IMR-90 (cell line): ENCODE results near the gene VAMP5. TPM values are rescaled to one million over a fixed set of nuclear protein-coding genes. Genes with fewer than 3 reads are reported as not detected.

Source experiments
- ATAC-seq: fragments of 200-7000 bp; cut with Tn5 transposase; 2 replicates; pipeline ENCODE4 v1.9.1; 2020; ENCODE audit warnings: low read depth, mild to moderate bottlenecking, moderate library complexity
- BruUV-seq: library from RNA; stranded (reverse); fragments of 400-500 nt; replicated peaks from 2 replicates; lab custom pipeline; 2021; lab: Mats Ljungman, UMichigan
- CTCF ChIA-PET: fragments of 300-600 bp; formaldehyde crosslinking; extraction: SDS; loops from one replicate; lab custom pipeline; 2021; ENCODE audit warnings: antibody characterized with exemption; lab: Yijun Ruan, JAX
- POLR2A ChIA-PET: fragments of 300-600 bp; sonication (Branson Sonifier 250); formaldehyde crosslinking; loops from one replicate; lab custom pipeline; 2022; ENCODE audit warnings: antibody characterized with exemption; ENCODE audit not compliant: unreplicated experiment; lab: Charles Lee
- DNase-seq: peaks from one replicate; pipeline ENCODE4 v3.0.0; 2013
- H2AFZ ChIP-seq: replicated peaks from 2 replicates; pipeline ENCODE3; 2013; ENCODE audit warnings: low read length, mild to moderate bottlenecking; ENCODE audit not compliant: poor library complexity
- H2AK5ac ChIP-seq: 2 replicates; pipeline ENCODE4 v1.6.1; 2013; ENCODE audit warnings: low read depth, low read length, inconsistent platforms
- H2AK9ac ChIP-seq: replicated peaks from 2 replicates; pipeline ENCODE3; 2013; ENCODE audit warnings: mild to moderate bottlenecking, low read depth, low read length, moderate library complexity; ENCODE audit not compliant: poor library complexity
- H2BK120ac ChIP-seq: 2 replicates; pipeline ENCODE4 v1.6.1; 2013; ENCODE audit warnings: low read depth, low read length, inconsistent platforms
- H2BK15ac ChIP-seq: 3 replicates; pipeline ENCODE4 v1.6.1; 2013; ENCODE audit warnings: low read depth, low read length, inconsistent platforms
- H2BK20ac ChIP-seq: 2 replicates; pipeline ENCODE4 v1.6.1; 2013; ENCODE audit warnings: low read depth, mild to moderate bottlenecking, inconsistent platforms, low read length, moderate library complexity
- H2BK5ac ChIP-seq: 2 replicates; pipeline ENCODE4 v1.6.1; 2013; ENCODE audit warnings: mild to moderate bottlenecking, low read depth, low read length, inconsistent platforms; ENCODE audit not compliant: poor library complexity, severe bottlenecking
- H3K14ac ChIP-seq: replicated peaks from 2 replicates; pipeline ENCODE4 v1.6.1; 2013; ENCODE audit warnings: low read depth, low read length, inconsistent platforms
- H3K18ac ChIP-seq: 2 replicates; pipeline ENCODE4 v1.6.1; 2013; ENCODE audit warnings: low read depth, low read length, control low read depth
- H3K23ac ChIP-seq: 2 replicates; pipeline ENCODE4 v1.6.1; 2013; ENCODE audit warnings: low read depth, low read length, inconsistent platforms
- H3K27ac ChIP-seq: 2 replicates; pipeline ENCODE4 v1.5.1; 2013; ENCODE audit warnings: mild to moderate bottlenecking, control low read depth, low read length; ENCODE audit not compliant: insufficient read depth
- H3K27me3 ChIP-seq: 2 replicates; pipeline ENCODE4 v1.6.1; 2013; ENCODE audit warnings: low read length; ENCODE audit not compliant: control insufficient read depth, insufficient read depth
- H3K36me3 ChIP-seq: 2 replicates; pipeline ENCODE4 v1.6.1; 2013; ENCODE audit warnings: low read length, mixed read lengths; ENCODE audit not compliant: control insufficient read depth, insufficient read depth
- H3K4ac ChIP-seq: 2 replicates; pipeline ENCODE4 v1.6.1; 2013; ENCODE audit warnings: low read depth, low read length, inconsistent platforms
- H3K4me1 ChIP-seq: 2 replicates; pipeline ENCODE4 v1.6.1; 2013; ENCODE audit warnings: low read length, mixed read lengths; ENCODE audit not compliant: control insufficient read depth, insufficient read depth
- H3K4me2 ChIP-seq: 2 replicates; pipeline ENCODE4 v1.6.1; 2013; ENCODE audit warnings: low read depth, mild to moderate bottlenecking, control low read depth, low read length, moderate library complexity
- H3K4me3 ChIP-seq: 2 replicates; pipeline ENCODE4 v1.5.1; 2013; ENCODE audit warnings: low read depth, mild to moderate bottlenecking, control low read depth, low read length, moderate library complexity; ENCODE audit not compliant: insufficient read depth
- H3K56ac ChIP-seq: 2 replicates; pipeline ENCODE4 v1.6.1; 2013; ENCODE audit warnings: low read length, inconsistent platforms; ENCODE audit not compliant: insufficient read depth; ENCODE audit errors: extremely low read depth
- H3K79me1 ChIP-seq, 2 experiments: 2 replicates each; pipeline ENCODE4 v1.6.1; 2013; ENCODE audit warnings: low read length in 2 of 2, inconsistent platforms in 1 of 2, low read depth in 1 of 2
- H3K9ac ChIP-seq: 2 replicates; pipeline ENCODE4 v1.6.1; 2013; ENCODE audit warnings: low read depth, low read length, control low read depth
- H3K9me1 ChIP-seq: 2 replicates; pipeline ENCODE4 v1.6.1; 2013; ENCODE audit warnings: low read length, inconsistent platforms; ENCODE audit not compliant: insufficient read depth
- H3K9me3 ChIP-seq: 2 replicates; pipeline ENCODE4 v1.6.1; 2013; ENCODE audit warnings: low read length; ENCODE audit not compliant: control insufficient read depth, insufficient read depth
- H4K20me1 ChIP-seq: 2 replicates; pipeline ENCODE4 v1.6.1; 2013; ENCODE audit warnings: low read length, inconsistent platforms; ENCODE audit not compliant: insufficient read depth
- H4K5ac ChIP-seq: 2 replicates; pipeline ENCODE4 v1.6.1; 2013; ENCODE audit warnings: mild to moderate bottlenecking, low read depth, low read length, control low read depth
- H4K8ac ChIP-seq, 2 experiments: 2 replicates each; pipeline ENCODE4 v1.6.1; 2013; ENCODE audit warnings: low read depth in 2 of 2, low read length in 2 of 2, control low read depth in 1 of 2, inconsistent platforms in 1 of 2
- H4K91ac ChIP-seq: 2 replicates; pipeline ENCODE4 v1.6.1; 2013; ENCODE audit warnings: low read depth, low read length, inconsistent platforms; ENCODE audit not compliant: insufficient read depth
- BHLHE40 ChIP-seq: fragments of 150-350 bp; IDR thresholded peaks from 2 replicates; pipeline ENCODE4 v1.6.1; 2016; ENCODE audit warnings: mild to moderate bottlenecking, low read depth, low read length
- CEBPB ChIP-seq: IDR thresholded peaks from 2 replicates; pipeline ENCODE4 v1.6.1; 2012; ENCODE audit warnings: low read depth, low read length, improper control_type of control experiment
- MAZ ChIP-seq: IDR thresholded peaks from 2 replicates; pipeline ENCODE4 v1.6.1; 2012; ENCODE audit warnings: low read depth, mild to moderate bottlenecking, low read length, improper control_type of control experiment, moderate library complexity, borderline replicate concordance
- POLR2A ChIP-seq: IDR thresholded peaks from 2 replicates; pipeline ENCODE4 v1.6.1; 2012; ENCODE audit warnings: mild to moderate bottlenecking, low read depth, low read length
- RFX5 ChIP-seq: IDR thresholded peaks from 2 replicates; pipeline ENCODE4 v1.8.0; 2012; ENCODE audit warnings: low read depth, mild to moderate bottlenecking, low read length, moderate library complexity
- WGBS, 2 experiments: methylation state at CpG; one replicate each; pipeline versions ENCODE4 v1.1.5 to v1.1.7; 2013; ENCODE audit warnings: missing lambda C conversion rate in 2 of 2; ENCODE audit not compliant: insufficient read length in 1 of 2; ENCODE audit errors: extremely low coverage in 2 of 2; 5-methylcytosine and 5-hydroxymethylcytosine counted together
- dilution Hi-C: fragments of 300-500 bp; cut with HindIII; formaldehyde crosslinking; loops from one replicate; pipeline ENCODE4 v1.14.3; 2018; ENCODE audit warnings: low sequenced_read_pairs; ENCODE audit not compliant: unreplicated experiment
- in situ Hi-C: fragments of 300-500 bp; cut with MboI; formaldehyde crosslinking; loops from 3 replicates; pipeline ENCODE4 v1.14.3; 2019; ENCODE audit warnings: low sequenced_read_pairs, inconsistent platforms, mixed read lengths
- intact Hi-C: fragments of 100-400 bp; cut with micrococcal nuclease; formaldehyde crosslinking; loops from 2 replicates; pipeline ENCODE4 v1.10.0; 2022
- polyA plus RNA-seq, 3 experiments: library from polyadenylated mRNA; depleted of rRNA; stranded (reverse); fragments of >200 nt; gene quantifications; 2 replicates each; pipeline ENCODE4 v1.2.3, GENCODE V29; 2012; ENCODE audit warnings: low replicate concordance in 1 of 3
- total RNA-seq: library from RNA; depleted of rRNA; stranded (reverse); fragments of >200 nt; gene quantifications from 2 replicates; pipeline ENCODE4 v1.2.3, GENCODE V29; 2012

Gene VAMP5
- total and polyA plus RNA-seq, 2 of the 4 experiments (the other 2 are of a cell fraction), result 13.8 to 103 TPM

GRCh38 chr2:85547089-85547858 is 37.0 kb upstream of the VAMP5 start:
- BruUV-seq, result no TSS peak
- in situ Hi-C loops (no loop called here), intact Hi-C loops (no loop called here), dilution Hi-C loops (no loop called here)
- H3K4me1 ChIP-seq, result peaks cover 22% of the 10 kb centered on the region
- peaks cover 9% of the 10 kb centered on the region; the same call in 1 of the 2 replicates for H3K9me1 ChIP-seq
- H4K20me1 ChIP-seq, result peaks cover 42% of the 10 kb centered on the region
- TF ChIP-seq BHLHE40 (no peak), POLR2A (0 out of 2 replicates have a peak, but pooled peaks have one; percentile 34), MAZ (no peak), CEBPB (no peak), RFX5 (peak; percentile 20; the same call in 1 of the 2 replicates)
- peaks cover 12 to 56% of the 10 kb centered on the region in 2 experiments for H3K79me1 ChIP-seq
- H3K14ac ChIP-seq, result no peak overlapping the region
- no peak overlapping the region; a peak in 1 of 4 replicates for H4K8ac ChIP-seq
- H4K91ac ChIP-seq, result no peak overlapping the region
- H3K27ac ChIP-seq, result peak overlapping the region; percentile 19; the same call in 1 of the 2 replicates
- ATAC-seq (peak; percentile 2; the same call in 1 of the 2 replicates), DNase-seq (no peak)
- H3K4me2 ChIP-seq, result no peak overlapping the region
- H4K5ac ChIP-seq, result no peak overlapping the region
- no peak overlapping the region for H2AK5ac ChIP-seq
- H3K9ac ChIP-seq, result no peak overlapping the region
- H3K27me3 ChIP-seq, result no peaks in the 10 kb centered on the region
- WGBS, 2 experiments, result no CpG with 5 or more reads among the region's 1 CpG
- H3K4ac ChIP-seq, result no peak overlapping the region
- H2AK9ac ChIP-seq, result no peak overlapping the region
- no peaks in the 10 kb centered on the region for H3K9me3 ChIP-seq
- peaks cover 41% of the 10 kb centered on the region for H3K36me3 ChIP-seq
- H2BK5ac ChIP-seq, result no peak overlapping the region
- no peak overlapping the region for H3K56ac ChIP-seq
- H2AFZ ChIP-seq, result no peak overlapping the region
- CTCF ChIA-PET, result interaction anchor here (0.7 to 1.3 kb wide), 2 partner anchors 9 to 414 kb away, joined by 3 to 5 read pairs; partner anchors contain the start of genes MAT2A and TCF7L1
- no peak overlapping the region for H3K18ac ChIP-seq
- H2BK120ac ChIP-seq, result no peak overlapping the region
- no peak overlapping the region for H3K23ac ChIP-seq
- POLR2A ChIA-PET, result interaction anchor here (1.0 to 1.3 kb wide), 3 partner anchors 40 to 128 kb away, joined by 3 to 5 read pairs (median 3); partner anchors contain the start of gene SH2D6
- no peak overlapping the region for H2BK15ac ChIP-seq
- H3K4me3 ChIP-seq, result no peak overlapping the region
- H2BK20ac ChIP-seq, result no peak overlapping the region
